Smooth muscle cell (in vitro differentiated cells): Measurements from ENCODE around the gene CENPP. TPM values are rescaled to one million over a fixed set of nuclear protein-coding genes. Genes with fewer than 3 reads are reported as not detected.
A peak's percentile ranks its signal among the peaks of the same experiment; 100 is the strongest.

ENCODE experiments used
- DNase-seq: peaks from one replicate; lab custom pipeline; 2025; ENCODE audit not compliant: unreplicated experiment; lab: John Stamatoyannopoulos, UW
- H2AFZ ChIP-seq: fragments of 200-600 bp; sonication (generic); 2 replicates; pipeline ENCODE4 v1.6.0; 2016; ENCODE audit warnings: antibody characterized with exemption, low read depth, mild to moderate bottlenecking
- H3F3A ChIP-seq: fragments of 200-600 bp; sonication (generic); 2 replicates; pipeline ENCODE4 v1.6.0; 2017; ENCODE audit warnings: antibody characterized with exemption, low read depth
- H3K27ac ChIP-seq: fragments of 200-600 bp; sonication (generic); 2 replicates; pipeline ENCODE4 v1.5.1; 2016; ENCODE audit warnings: low read depth, mild to moderate bottlenecking
- H3K27me3 ChIP-seq: fragments of 200-600 bp; sonication (generic); 2 replicates; pipeline ENCODE4 v1.6.1; 2016; ENCODE audit warnings: low read depth, mild to moderate bottlenecking
- H3K36me3 ChIP-seq: fragments of 200-600 bp; sonication (generic); 2 replicates; pipeline ENCODE4 v1.5.1; 2016; ENCODE audit warnings: low read depth
- H3K4me1 ChIP-seq: fragments of 200-600 bp; sonication (generic); 2 replicates; pipeline ENCODE4 v1.5.1; 2016; ENCODE audit warnings: low read depth
- H3K4me2 ChIP-seq: fragments of 200-600 bp; sonication (generic); 2 replicates; pipeline ENCODE4 v1.6.0; 2016; ENCODE audit warnings: mild to moderate bottlenecking
- H3K4me3 ChIP-seq: fragments of 200-600 bp; sonication (generic); 2 replicates; pipeline ENCODE4 v1.5.1; 2016; ENCODE audit warnings: mild to moderate bottlenecking
- H3K79me2 ChIP-seq: fragments of 200-600 bp; sonication (generic); 2 replicates; pipeline ENCODE4 v1.6.0; 2016; ENCODE audit warnings: low read depth, mild to moderate bottlenecking
- H3K9ac ChIP-seq: fragments of 200-600 bp; sonication (generic); 2 replicates; pipeline ENCODE4 v1.6.0; 2016; ENCODE audit warnings: low read depth
- H3K9me3 ChIP-seq: fragments of 200-600 bp; sonication (generic); replicated peaks from 2 replicates; pipeline ENCODE4 v1.5.1; 2016; ENCODE audit warnings: low read depth
- H4K20me1 ChIP-seq: fragments of 200-600 bp; sonication (generic); 2 replicates; pipeline ENCODE4 v1.6.0; 2016; ENCODE audit warnings: low read depth
- CTCF ChIP-seq: fragments of 200-600 bp; sonication (generic); IDR thresholded peaks from 2 replicates; pipeline ENCODE4 v1.5.1; 2017; ENCODE audit warnings: borderline replicate concordance, mild to moderate bottlenecking, antibody characterized with exemption; ENCODE audit not compliant: insufficient read depth, poor library complexity, severe bottlenecking
- WGBS: methylation state at CpG from one replicate; pipeline ENCODE4 v1.1.7; 2016; ENCODE audit warnings: low lambda C conversion rate; 5-methylcytosine and 5-hydroxymethylcytosine counted together
- polyA plus RNA-seq: library from polyadenylated mRNA; unstranded; fragments of >200 nt; fragmentation: Nextera tagmentation; extraction: Ambion mirVana; gene quantifications from 2 replicates; pipeline ENCODE4 v1.2.1, GENCODE V29; 2016
- total RNA-seq: library from RNA; depleted of rRNA; stranded (reverse); fragments of >200 nt; gene quantifications from 2 replicates; pipeline ENCODE4 v1.2.3, GENCODE V29; 2014

Gene CENPP
- total and polyA plus RNA-seq, 2 experiments from 2014 or later: 4.2 to 17.5 TPM

GRCh38 chr9:92476962-92477361 is 151.2 kb downstream of the CENPP start:
- Histone ChIP-seq H3K36me3 (no peaks in the 10 kb centered on the region), H3K79me2 (peaks cover 10% of the 10 kb centered on the region), H2AFZ (no peak overlapping the region), H3F3A (peaks cover 17% of the 10 kb centered on the region), H3K4me3 (no peak overlapping the region), H3K4me1 (peaks cover 21% of the 10 kb centered on the region), H3K9ac (no peak overlapping the region), H3K27me3 (no peaks in the 10 kb centered on the region), H3K27ac (no peak overlapping the region), H3K9me3 (no peaks in the 10 kb centered on the region), H4K20me1 (no peaks in the 10 kb centered on the region), H3K4me2 (no peak overlapping the region)
- WGBS: 100% methylated on average over 1 of the region's 1 CpG
- no peak for TF ChIP-seq CTCF
- no peak for DNase-seq

- no peak for TF ChIP-seq CTCF
These were observed 153.0 kb downstream of the CENPP start for GRCh38 chr9:92478783-92479182.

GRCh38 chr9:92479346-92479745 is 153.6 kb downstream of the CENPP start:
- no peak overlapping the region for H3K4me3 ChIP-seq
- no peaks in the 10 kb centered on the region for H4K20me1 ChIP-seq
- peak overlapping the region; percentile 79 for H3K4me2 ChIP-seq
- no peak for TF ChIP-seq CTCF
- H3K4me1 ChIP-seq: peaks cover 21% of the 10 kb centered on the region
- H3F3A ChIP-seq: peaks cover 17% of the 10 kb centered on the region
- H3K27ac ChIP-seq: peak overlapping the region; percentile 70
- peaks cover 7% of the 10 kb centered on the region for H3K79me2 ChIP-seq
- H3K27me3 ChIP-seq: no peaks in the 10 kb centered on the region
- H3K36me3 ChIP-seq: no peaks in the 10 kb centered on the region
- H2AFZ ChIP-seq: peak overlapping the region; percentile 89
- no peak overlapping the region for H3K9ac ChIP-seq
- no peaks in the 10 kb centered on the region for H3K9me3 ChIP-seq
- no peak for DNase-seq

More at GRCh38 chr9:92478783-92479182, 153.0 kb downstream of the CENPP start:
- no peak overlapping the region for H3K9ac ChIP-seq
- DNase-seq: no peak
- peaks cover 17% of the 10 kb centered on the region for H3F3A ChIP-seq
- no peaks in the 10 kb centered on the region for H3K27me3 ChIP-seq
- H3K4me1 ChIP-seq: peaks cover 21% of the 10 kb centered on the region
- H4K20me1 ChIP-seq: no peaks in the 10 kb centered on the region
- H3K79me2 ChIP-seq: peaks cover 10% of the 10 kb centered on the region
- no peak overlapping the region for H3K4me3 ChIP-seq
- H3K4me2 ChIP-seq: peak overlapping the region; percentile 79
- no peaks in the 10 kb centered on the region for H3K36me3 ChIP-seq
- H2AFZ ChIP-seq: no peak overlapping the region
- whole genome bisulfite sequencing: 92% methylated on average over 7 of the region's 7 CpGs
- peak overlapping the region; percentile 70 for H3K27ac ChIP-seq
- H3K9me3 ChIP-seq: no peaks in the 10 kb centered on the region

- peak overlapping the region; percentile 30 for H3K9ac ChIP-seq
- H3K36me3 ChIP-seq: no peaks in the 10 kb centered on the region
- peak overlapping the region; percentile 79 for H3K4me2 ChIP-seq
- no peak for DNase-seq
- H2AFZ ChIP-seq: peak overlapping the region; percentile 89
- 4% methylated on average over 2 of the region's 2 CpGs for WGBS
- peak overlapping the region; percentile 27 for H3K4me3 ChIP-seq
- H3K27me3 ChIP-seq: no peaks in the 10 kb centered on the region
- no peaks in the 10 kb centered on the region for H3K9me3 ChIP-seq
- no peaks in the 10 kb centered on the region for H4K20me1 ChIP-seq
- H3F3A ChIP-seq: peaks cover 17% of the 10 kb centered on the region
- TF ChIP-seq CTCF: no peak
- peaks cover 21% of the 10 kb centered on the region for H3K4me1 ChIP-seq
- H3K79me2 ChIP-seq: peaks cover 7% of the 10 kb centered on the region
- H3K27ac ChIP-seq: peak overlapping the region; percentile 70
These were observed 154.6 kb downstream of the CENPP start for GRCh38 chr9:92480291-92480771.
